GM19043 (cell line): Measurements from ENCODE around the gene ZNF563.

Experiments used
- ATAC-seq: cut with Tn5 transposase; IDR thresholded peaks from one replicate; pipeline ENCODE4 v1.9.1; 2021; ENCODE audit warnings: low read depth; ENCODE audit not compliant: unreplicated experiment

The ZNF563 gene

DNA sequence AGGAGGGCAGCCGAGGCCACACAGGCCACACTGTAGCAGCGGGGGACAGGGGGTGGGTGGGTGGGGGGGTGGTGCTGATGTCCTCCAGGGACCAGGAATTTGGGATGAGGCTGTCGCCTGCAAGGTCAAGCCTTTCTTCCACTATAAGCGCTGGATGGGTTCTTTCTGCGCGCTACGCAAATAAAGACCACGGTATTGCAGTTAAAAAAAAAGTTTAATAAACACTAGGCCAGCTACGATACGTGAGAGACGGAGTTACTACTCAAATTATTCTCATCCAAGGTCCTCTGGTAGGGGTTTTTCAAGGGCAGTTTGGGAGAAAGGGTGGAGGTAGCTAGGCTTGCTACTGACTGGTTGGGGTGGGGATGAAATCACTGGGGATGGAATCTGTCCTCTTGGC is 38.2 kb downstream of the ZNF563 start:
- no peak for ATAC-seq

GRCh38 chr19:12294249-12295158 is 38.9 kb downstream of the ZNF563 start, which contains the start of gene ZNF44:
Gene ZNF44 (minus strand): TSS chr19:12294883. CDS start chr19:12294694, 189 bp downstream.
- ATAC-seq, result peak; percentile 83

GRCh38 chr19:12293777-12294248 is 39.6 kb downstream of the ZNF563 start:
- ATAC-seq, result peak; percentile 60

DNA sequence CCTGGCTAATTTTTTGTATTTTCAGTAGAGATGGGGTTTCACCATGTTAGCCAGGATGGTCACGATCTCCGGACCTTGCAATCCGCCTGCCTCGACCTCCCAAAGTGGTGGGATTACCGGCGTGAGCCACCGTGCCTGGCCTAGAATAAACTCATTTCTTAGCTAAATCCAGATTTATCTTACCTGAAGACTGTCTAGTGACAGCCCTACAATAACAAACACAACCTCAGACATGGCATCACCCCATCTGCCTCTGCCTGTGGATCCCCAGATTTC is 43.7 kb downstream of the ZNF563 start:
- no peak for ATAC-seq

DNA sequence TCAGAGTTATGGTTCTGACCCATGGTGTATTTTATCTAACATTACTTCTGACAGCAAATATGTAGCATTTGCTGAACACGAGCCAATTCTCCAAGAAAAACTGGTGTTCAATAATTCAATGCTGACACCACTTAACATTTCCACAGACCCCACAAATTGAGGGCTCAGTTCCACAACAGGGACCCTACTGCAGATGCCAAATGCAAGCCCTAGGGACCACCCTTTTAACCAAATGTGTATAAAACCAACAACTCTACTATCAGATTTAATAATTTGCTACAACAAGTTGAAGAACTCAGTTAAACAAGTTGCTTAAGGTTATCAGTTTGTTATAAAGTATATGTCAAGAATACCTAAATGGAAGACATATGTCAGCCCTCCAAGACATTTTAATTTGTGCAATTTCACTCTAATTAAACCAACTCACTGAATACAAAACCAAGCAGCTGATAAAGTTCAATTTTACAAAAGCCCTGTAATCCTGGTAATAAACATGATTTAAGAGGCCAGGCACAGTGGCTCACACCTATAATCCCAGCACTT is 45.4 kb downstream of the ZNF563 start:
- ATAC-seq, result no peak

GRCh38 chr19:12284631-12285030 is 48.8 kb downstream of the ZNF563 start:
- no peak for ATAC-seq

- ATAC-seq, result no peak
These were observed 49.2 kb downstream of the ZNF563 start for GRCh38 chr19:12284226-12284625.

GRCh38 chr19:12278713-12279112 is 54.7 kb downstream of the ZNF563 start:
- ATAC-seq, result no peak

GRCh38 chr19:12272980-12273901 is 60.2 kb downstream of the ZNF563 start:
- no peak for ATAC-seq

- no peak for ATAC-seq
These were observed 61.0 kb downstream of the ZNF563 start for GRCh38 chr19:12272386-12272785.

- ATAC-seq, result no peak
These were observed 62.6 kb downstream of the ZNF563 start for GRCh38 chr19:12270854-12271253.
